HG03558 (cell line): ENCODE measurements around the gene IPPK.

Source experiments
- ATAC-seq: cut with Tn5 transposase; IDR thresholded peaks from one replicate; pipeline ENCODE4 v1.9.1; 2021; ENCODE audit warnings: moderate number of reproducible peaks; ENCODE audit not compliant: unreplicated experiment; ENCODE audit errors: extremely low read depth

Gene IPPK

DNA sequence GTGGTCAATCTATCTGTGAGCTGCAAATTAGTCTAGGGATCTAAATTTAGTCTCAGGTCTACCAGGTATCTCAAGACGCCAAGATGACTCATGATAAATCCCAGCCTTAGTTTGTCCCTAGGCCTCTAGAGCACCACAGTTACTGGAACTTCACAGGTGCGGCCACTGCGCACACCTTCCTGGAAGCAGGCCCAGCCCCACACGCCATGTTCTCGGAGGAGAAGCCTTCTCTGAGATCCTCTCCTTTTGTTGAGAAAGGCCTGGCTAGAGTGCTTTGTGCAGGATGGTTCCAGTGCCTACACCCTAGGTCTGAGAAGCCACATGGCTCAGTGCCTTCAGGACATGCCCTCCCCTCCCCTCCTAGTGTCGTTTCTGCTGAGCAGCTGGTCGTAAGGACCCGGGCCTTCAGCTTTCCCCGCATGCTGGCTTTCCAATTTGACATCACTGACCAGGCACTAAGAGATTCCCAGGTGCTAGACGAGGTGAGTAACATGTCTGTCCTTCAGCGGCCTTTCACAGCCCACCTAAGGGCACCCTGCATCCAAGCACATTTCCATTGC lies 51.9 kb downstream of the IPPK start:
- ATAC-seq, result no peak

DNA sequence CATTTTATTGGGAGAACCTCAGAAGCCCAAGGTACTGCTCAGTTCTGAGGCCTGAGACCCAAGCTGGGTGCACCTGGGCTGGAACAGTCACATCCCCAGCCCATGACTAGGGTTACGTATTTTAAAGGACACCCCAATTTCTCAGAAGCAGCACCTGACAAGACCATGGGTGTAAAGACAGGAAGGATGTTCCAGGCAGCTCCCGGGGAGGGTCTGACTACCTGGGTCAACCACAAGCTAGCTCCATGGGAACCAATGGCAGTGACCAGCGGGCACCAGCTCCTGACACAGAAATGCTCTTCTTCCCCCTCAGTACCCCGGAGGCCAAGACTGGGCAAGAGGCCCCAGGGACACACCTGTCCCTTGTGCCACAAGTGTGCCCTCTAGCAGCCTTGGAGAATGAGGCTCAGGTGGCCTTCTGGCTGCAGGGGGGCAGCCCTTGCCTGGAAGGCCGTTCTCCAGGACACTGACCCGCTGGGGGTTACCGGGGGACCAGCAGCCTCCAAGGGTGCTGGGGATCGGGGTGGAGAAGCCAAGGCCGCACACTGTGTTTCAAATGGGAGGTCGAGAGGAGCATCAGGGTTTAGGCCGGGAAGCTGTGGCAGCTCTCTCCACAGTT lies 52.6 kb downstream of the IPPK start:
- no peak for ATAC-seq

- no peak for ATAC-seq
Measured at GRCh38 chr9:92616655-92617111, 53.2 kb downstream of the IPPK start.

DNA sequence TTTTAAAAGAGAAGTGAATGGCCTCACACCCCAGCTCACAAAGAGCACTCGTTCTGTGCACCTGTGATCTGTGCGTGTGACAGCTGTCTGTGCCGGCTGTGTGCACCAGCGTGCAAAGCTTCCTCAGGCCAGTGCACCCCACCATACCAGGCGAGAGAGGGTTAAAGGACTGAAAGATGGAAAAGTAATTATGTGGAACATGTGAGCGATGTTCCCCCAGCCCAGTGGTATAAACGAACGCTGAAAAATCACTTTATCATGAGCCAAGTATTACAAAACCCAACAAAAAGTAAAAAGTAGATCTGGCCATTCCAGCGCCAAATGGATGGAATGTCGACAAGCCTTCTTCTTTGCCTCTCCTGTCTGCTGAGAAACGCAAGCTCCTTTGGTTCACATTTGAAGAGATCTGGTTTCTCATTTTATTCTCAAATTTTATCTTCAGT lies 53.7 kb downstream of the IPPK start:
- no peak for ATAC-seq

DNA sequence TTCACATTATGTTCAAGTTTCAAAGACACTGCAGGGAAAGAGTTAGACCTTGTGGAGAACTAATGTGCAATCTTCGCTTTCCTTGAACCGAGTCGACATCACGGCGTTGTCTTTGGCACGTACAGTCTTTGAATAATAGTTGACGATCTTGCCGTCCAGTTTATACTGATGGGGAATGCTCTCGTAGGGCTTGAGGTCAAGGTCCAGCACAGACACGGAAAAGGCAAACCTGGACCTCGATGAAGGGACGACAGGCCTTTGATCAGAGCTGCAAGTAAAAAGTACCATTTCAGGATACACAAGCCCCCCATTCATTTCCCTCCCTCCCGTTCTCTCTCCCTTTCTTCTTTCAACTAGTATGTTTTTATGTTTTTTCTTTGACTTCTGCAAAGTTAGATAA lies 54.1 kb downstream of the IPPK start:
- ATAC-seq, result no peak

DNA sequence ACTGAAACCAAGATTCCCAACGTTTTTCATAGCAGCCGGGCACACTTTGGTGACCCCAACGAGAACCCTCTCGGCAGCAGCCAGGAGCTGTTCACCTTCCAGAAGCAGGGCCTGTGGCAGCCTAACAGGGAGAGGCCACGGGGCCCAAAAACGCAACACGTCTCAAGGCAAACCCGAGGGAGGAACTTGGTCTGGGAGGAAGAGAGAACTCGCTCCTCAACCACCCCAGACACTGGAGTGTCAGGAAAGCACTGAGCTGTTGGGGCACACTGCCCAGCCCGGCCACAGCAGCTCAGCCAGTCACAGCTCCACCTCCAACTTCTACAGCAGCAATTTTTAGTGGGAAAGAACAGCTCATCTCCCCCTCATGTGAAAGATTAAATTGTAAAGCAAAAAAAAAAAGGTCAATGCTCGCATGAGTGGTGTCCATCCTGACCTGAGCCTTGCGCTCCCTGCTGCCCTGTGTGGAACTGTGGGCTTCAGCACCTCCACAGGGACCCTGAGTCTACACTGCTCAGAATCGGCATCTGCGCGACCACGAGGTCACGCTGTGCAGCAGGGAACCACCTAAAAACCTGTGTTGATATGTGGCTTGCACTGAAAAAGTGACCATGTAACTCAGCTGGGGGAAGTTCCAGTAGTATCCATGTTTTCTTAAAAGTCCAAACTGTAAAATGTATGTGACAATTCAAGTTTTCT lies 55.0 kb downstream of the IPPK start:
- ATAC-seq, result no peak

- no peak for ATAC-seq
Measured at GRCh38 chr9:92614123-92614510, 55.8 kb downstream of the IPPK start.

- no peak for ATAC-seq
Measured at GRCh38 chr9:92613268-92614122, 56.4 kb downstream of the IPPK start.

- no peak for ATAC-seq
Measured at GRCh38 chr9:92612816-92613215, 57.1 kb downstream of the IPPK start.

GRCh38 chr9:92612292-92612691 lies 57.6 kb downstream of the IPPK start:
- no peak for ATAC-seq

GRCh38 chr9:92611621-92612285 lies 58.2 kb downstream of the IPPK start:
- ATAC-seq, result no peak

GRCh38 chr9:92610470-92611420 lies 59.2 kb downstream of the IPPK start:
- ATAC-seq, result no peak

GRCh38 chr9:92608909-92609445 lies 61.0 kb downstream of the IPPK start:
- no peak for ATAC-seq

DNA sequence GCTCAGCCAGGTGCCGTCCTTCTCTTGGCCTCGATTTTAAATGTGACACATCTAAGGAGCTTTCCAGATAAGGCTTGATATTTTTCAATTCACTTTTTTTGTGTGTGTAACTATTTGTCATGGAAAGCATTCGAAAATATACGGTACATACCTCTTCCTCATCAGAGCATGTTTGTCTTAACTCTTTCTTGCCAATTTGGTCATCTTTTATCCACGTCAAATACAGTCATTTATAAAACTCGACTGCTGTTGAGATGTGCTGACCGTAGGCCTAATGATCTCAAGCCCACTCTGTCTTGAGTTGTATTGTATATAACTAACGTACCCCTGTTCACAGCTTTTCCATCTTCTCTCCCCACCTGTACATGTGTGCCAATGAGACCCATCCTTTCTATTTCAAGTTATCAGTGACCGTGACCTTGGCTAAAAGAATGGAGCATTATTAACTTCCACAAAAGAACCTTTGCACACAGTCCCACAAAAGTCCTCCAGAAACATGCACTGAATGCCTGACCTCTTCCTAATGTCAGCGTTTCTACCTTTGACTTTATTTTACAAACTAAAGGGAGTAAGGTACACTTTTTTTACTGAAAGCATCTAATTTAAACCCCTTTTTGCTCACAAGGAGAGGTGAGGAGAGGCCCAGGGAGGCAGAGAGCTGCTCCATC lies 61.6 kb downstream of the IPPK start:
- no peak for ATAC-seq

DNA sequence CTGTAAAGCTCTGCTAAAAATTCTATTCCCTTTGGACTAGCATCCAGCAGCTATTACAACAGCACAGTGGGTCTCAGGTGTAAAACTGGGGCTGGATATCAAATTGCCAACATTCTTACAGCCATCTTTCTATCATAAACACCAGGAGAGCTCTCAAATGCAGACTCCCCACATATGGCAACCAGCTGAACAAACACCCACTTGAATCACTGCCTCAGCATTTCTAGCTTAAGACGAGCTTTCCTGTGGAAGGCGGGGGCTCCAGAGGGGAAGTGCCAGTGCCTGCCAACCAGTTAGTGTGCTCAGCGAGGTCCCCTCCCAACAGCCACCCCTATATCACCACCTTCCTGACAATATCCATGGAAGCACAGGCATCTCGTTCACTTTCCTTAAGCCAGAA lies 62.2 kb downstream of the IPPK start:
- no peak for ATAC-seq

- no peak for ATAC-seq
Measured at GRCh38 chr9:92607088-92607487, 62.8 kb downstream of the IPPK start.

DNA sequence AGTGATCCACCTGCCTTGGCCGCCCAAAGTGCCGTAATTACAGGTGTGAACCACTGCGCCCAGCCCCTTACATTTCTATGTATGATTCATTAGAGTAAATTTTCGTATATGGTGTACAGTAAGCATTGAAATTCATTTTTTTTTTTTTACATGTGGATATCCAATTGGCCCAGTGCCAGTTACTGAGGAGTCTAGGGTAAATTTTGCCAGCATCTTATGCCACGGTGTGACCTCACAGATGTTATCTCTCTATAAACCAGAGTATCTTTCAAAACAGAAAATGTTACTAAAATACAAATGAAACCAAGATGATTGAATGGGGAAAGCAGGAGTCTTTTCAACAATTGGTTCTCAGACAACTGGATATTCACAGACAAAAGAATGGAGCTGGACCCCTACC lies 64.7 kb downstream of the IPPK start:
- ATAC-seq, result no peak

GRCh38 chr9:92603990-92604389 lies 65.9 kb downstream of the IPPK start:
- no peak for ATAC-seq
